Kidney (tissue), 14 donors: Measurements from ENCODE around the gene LMBR1L. TPM values are rescaled to one million over a fixed set of nuclear protein-coding genes. Genes with fewer than 3 reads are reported as not detected.
A peak's percentile ranks its signal among the peaks of the same experiment; 100 is the strongest.
"Not testable (repeated sequence)": the region's sequence is repeated elsewhere in the genome, so short reads cannot be mapped to it uniquely, and the experiment has no call there.

Experiments used
- DNase-seq, 5 donors: peaks; one replicate each; pipeline ENCODE4 v3.0.0-alpha.2; 2013 to 2020
- FAIRE-seq: peaks from 2 replicates; lab custom pipeline; 2012; peaks lifted over from hg19 to GRCh38; lab: Jason Lieb, UNC
- H3K27ac ChIP-seq, 2 donors: one replicate each; pipeline ENCODE4 v1.7.0; 2013; ENCODE audit warnings: low read depth in 2 of 2, low read length in 2 of 2, inconsistent platforms in 1 of 2
- H3K27me3 ChIP-seq: one replicate; pipeline ENCODE4 v1.7.1; 2013; ENCODE audit warnings: low read length, inconsistent platforms; ENCODE audit not compliant: control insufficient read depth, insufficient read depth
- H3K36me3 ChIP-seq, 3 donors: one replicate each; pipeline versions ENCODE4 v1.7.0 to v1.7.1; 2013; ENCODE audit warnings: low read length in 3 of 3, control low read depth in 1 of 3, inconsistent platforms in 1 of 3; ENCODE audit not compliant: insufficient read depth in 3 of 3, control insufficient read depth in 2 of 3
- H3K4me1 ChIP-seq, 3 donors: one replicate each; pipeline versions ENCODE4 v1.7.0 to v1.7.1; 2013; ENCODE audit warnings: low read length in 3 of 3, inconsistent platforms in 1 of 3, low read depth in 1 of 3; ENCODE audit not compliant: control insufficient read depth in 2 of 3, insufficient read depth in 2 of 3
- H3K4me3 ChIP-seq, 3 donors: one replicate each; pipeline versions ENCODE4 v1.7.0 to v1.8.1; 2013; ENCODE audit warnings: low read length in 3 of 3, control low read depth in 1 of 3, inconsistent platforms in 1 of 3
- H3K9ac ChIP-seq, 3 donors: one replicate each; pipeline versions ENCODE4 v1.7.0 to v1.7.1; 2013; ENCODE audit warnings: low read length in 3 of 3, control low read depth in 1 of 3, inconsistent platforms in 1 of 3
- H3K9me3 ChIP-seq, 3 donors: one replicate each; pipeline versions ENCODE4 v1.7.0 to v1.7.1; 2013; ENCODE audit warnings: low read length in 3 of 3, control low read depth in 1 of 3, inconsistent platforms in 1 of 3; ENCODE audit not compliant: control insufficient read depth in 2 of 3, insufficient read depth in 1 of 3
- CTCF ChIP-seq: IDR thresholded peaks from 3 replicates; pipeline ENCODE4 v1.5.1; 2012; ENCODE audit warnings: mild to moderate bottlenecking, moderate library complexity, borderline replicate concordance; ENCODE audit not compliant: insufficient read depth; ENCODE audit errors: extremely low read depth
- intact Hi-C: fragments of 100-400 bp; cut with DNase I; formaldehyde crosslinking; loops from one replicate; pipeline ENCODE4 v1.11.1; 2022
- polyA plus RNA-seq: library from polyadenylated mRNA; stranded (reverse); fragments of 350-450 nt; fragmentation: Illumina TruSeq; extraction: RNeasy Lipid Tissue Mini Kit (QIAGEN cat#74804); gene quantifications from one replicate; pipeline ENCODE4 v1.2.3, GENCODE V29; 2014; ENCODE audit warnings: low read depth, low replicate concordance; ENCODE audit not compliant: insufficient read depth
- total RNA-seq: library from RNA; stranded (reverse); fragmentation: NEBNext Ultra II Directional; extraction: Animal tissue kit (Norgen Biotek cat#: 25700); gene quantifications from one replicate; pipeline ENCODE4 v1.2.1, GENCODE V29; 2021
- donor health status: control.
- donor health status: control.
- donor health status: control.
- donor health status: control.
- donor health status: control.
- donor health status: DM: yes; HTN: yes; CAD: no.
- donor health status: Normal renal cell carcinoma (clear cell type).

LMBR1L gene
- total and polyA plus RNA-seq, 2 donors from 2014 or later, result 21.2 to 64.8 TPM

DNA sequence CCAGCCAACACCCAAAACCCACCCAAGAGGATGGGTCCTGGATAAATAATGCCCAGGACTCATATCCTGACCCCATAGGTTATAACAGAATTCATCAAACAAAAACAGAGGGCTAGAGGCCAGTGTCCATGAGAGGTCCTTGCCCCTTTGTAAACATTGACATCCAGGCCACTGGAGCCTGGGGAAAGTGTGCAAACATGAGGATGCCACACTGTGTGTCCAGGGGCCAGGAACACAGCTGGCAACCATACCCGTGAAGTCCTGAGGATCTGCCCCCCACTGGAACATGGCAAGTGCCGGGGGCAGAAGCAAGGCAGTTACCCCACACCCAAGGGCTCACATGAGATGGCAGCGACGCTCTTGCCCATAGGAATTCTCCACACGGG lies 45.9 kb downstream of the LMBR1L start:
- Histone ChIP-seq H3K36me3 (no peaks in the 10 kb centered on the region), H3K4me1 (peaks cover 0 to 11% (median 0%) of the 10 kb centered on the region in 3 donors), H3K9ac (no peak overlapping the region), H3K27me3 (no peaks in the 10 kb centered on the region), H3K4me3 (no peak overlapping the region), H3K27ac (no peak overlapping the region), H3K9me3 (no peaks in the 10 kb centered on the region)
- intact Hi-C loops, result loop anchor here (10.0 kb wide), 1 partner anchor 60 kb away; no protein-coding TSS in a partner anchor
- DNase-seq (no peak), FAIRE-seq (no peak)
- TF ChIP-seq CTCF, result no peak

DNA sequence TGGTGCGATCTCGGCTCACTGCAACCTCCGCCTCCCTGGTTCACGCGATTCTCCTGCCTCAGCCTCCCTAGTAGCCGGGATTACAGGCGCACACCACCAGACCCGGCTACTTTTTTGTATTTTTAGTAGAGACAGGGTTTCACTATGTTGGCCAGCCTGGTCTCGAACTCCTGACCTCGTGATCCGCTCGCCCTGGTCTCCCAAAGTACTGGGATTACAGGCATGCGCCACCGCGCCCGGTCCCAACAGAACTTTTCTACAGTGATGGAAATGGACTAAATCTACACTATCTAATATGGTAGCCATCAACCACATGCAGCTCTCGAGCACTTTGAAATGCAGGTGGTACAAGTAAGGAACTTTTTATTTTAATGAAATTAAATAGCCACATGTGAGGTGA lies 48.7 kb downstream of the LMBR1L start:
- not testable (repeated sequence) for FAIRE-seq, H3K9me3 ChIP-seq, DNase-seq, H3K4me3 ChIP-seq, H3K27ac ChIP-seq, H3K9ac ChIP-seq, H3K27me3 ChIP-seq, H3K36me3 ChIP-seq
- H3K4me1 ChIP-seq, result peaks cover 0 to 26% (median 18%) of the 10 kb centered on the region in 3 donors
- intact Hi-C loops, result loop anchor here (10.0 kb wide), 1 partner anchor 63 kb away; no protein-coding TSS in a partner anchor

DNA sequence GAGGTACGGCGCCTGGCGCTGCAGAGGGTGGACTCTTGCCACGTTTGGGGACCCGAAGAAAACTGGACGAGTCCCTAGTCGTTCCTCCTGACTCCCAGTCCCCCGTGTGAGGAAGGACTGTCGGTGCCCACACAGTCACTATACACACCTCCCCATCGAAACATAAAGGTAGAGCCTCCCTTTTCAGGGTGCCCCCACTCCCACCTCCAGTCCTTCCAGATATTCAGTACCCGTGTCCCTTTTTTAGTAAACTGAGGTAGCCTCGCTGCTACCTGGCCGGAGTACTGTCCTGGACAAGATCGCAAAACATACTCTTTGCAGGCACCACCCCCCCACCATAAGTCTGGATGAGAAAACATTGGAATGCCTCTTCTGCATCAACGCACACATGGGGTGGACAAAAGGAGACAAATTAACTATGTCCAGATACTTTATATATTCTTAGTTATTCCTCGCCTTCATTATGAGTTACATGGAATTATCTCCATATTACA lies 49.4 kb downstream of the LMBR1L start:
- intact Hi-C loops, result loop anchor here (10.0 kb wide), 1 partner anchor 64 kb away; no protein-coding TSS in a partner anchor
- Histone ChIP-seq H3K9me3 (no peaks in the 10 kb centered on the region), H3K36me3 (no peaks in the 10 kb centered on the region), H3K27me3 (no peaks in the 10 kb centered on the region), H3K9ac (peak overlapping the region; percentile 37 to 85 (median 41)), H3K27ac (peak overlapping the region in 1 of 2 donors; percentile 96), H3K4me3 (peak overlapping the region; percentile 64 to 96 (median 88)), H3K4me1 (peaks cover 3 to 33% (median 26%) of the 10 kb centered on the region in 3 donors)
- FAIRE-seq (no peak), DNase-seq (peak in 1 of 5 donors; percentile 15)
- no peak for TF ChIP-seq CTCF

DNA sequence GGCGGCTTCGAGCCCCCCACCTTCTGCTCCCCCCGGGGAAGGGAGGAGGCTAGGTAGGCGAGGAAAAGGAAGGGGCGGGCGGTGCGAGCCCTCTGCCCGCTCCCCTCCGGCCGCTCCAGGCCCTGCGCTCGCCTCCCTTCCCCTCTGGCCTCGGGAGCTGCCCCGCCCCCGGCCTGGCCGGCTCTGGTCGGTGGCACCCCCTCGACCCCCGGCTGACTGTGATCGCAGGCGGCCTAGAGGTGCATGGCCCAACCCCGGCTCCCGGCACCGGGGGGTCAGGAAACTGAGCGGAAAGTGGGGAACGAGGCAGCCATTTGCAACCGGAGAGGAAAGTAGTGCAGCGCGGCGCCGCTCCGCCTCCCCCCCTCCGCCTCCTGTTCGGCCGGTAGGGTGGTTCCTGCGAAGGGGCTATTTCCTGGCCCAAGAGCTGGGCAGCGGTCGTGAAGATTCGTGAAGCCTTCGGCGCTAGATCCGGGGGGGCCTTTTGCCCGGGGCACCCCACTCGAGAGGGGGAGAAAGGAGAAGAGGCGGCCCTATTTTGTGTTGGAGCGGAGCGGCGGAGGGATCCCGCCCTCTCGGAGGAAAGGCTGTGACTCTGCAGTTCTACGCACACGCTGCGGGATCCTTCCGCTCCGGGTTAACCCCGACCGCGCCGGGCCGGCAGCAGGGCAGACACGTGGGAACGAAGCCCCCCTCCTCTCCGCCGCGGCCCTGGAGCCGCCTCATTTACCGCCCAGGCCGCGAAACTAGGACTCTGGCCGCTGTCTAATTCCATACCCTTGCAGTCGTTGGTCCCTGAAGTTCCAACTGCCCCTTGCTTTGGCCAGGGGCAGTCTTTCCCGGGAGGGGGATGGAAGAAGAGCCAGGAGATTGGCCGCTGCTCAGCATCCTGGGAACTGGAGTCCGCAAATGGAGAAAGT lies 50.1 kb downstream of the LMBR1L start, which contains the start of gene KMT2D:
TSS of gene KMT2D (minus strand) at position 558 of the 920 bp plus-strand sequence. CDS start 5,470 bp downstream, outside the sequence.
- Histone ChIP-seq H3K27ac (peak within 1 kb of the TSS; percentile 96 to 98), H3K9me3 (no peaks in the 10 kb centered on the region), H3K36me3 (no peaks in the 10 kb centered on the region), H3K9ac (peak within 1 kb of the TSS; percentile 41 to 85 (median 74)), H3K4me1 (peaks cover 3 to 39% (median 28%) of the 10 kb centered on the region in 3 donors), H3K27me3 (no peaks in the 10 kb centered on the region), H3K4me3 (peak within 1 kb of the TSS; percentile 68 to 96 (median 88))
- intact Hi-C loops, result loop anchor here (10.0 kb wide), 1 partner anchor 64 kb away; no protein-coding TSS in a partner anchor
- peak; percentile 19 for TF ChIP-seq CTCF
- DNase-seq, result peak; percentile 95 to 98 (median 97)
- FAIRE-seq, result no peak
